ENCODE results near the gene SERPINB12. TPM values are rescaled to one million over a fixed set of nuclear protein-coding genes. Genes with fewer than 3 reads are reported as not detected.

The SERPINB12 gene
- total RNA-seq, 1 donor from 2014 or later: not detected

- TF ChIP-seq, protein P1, sequence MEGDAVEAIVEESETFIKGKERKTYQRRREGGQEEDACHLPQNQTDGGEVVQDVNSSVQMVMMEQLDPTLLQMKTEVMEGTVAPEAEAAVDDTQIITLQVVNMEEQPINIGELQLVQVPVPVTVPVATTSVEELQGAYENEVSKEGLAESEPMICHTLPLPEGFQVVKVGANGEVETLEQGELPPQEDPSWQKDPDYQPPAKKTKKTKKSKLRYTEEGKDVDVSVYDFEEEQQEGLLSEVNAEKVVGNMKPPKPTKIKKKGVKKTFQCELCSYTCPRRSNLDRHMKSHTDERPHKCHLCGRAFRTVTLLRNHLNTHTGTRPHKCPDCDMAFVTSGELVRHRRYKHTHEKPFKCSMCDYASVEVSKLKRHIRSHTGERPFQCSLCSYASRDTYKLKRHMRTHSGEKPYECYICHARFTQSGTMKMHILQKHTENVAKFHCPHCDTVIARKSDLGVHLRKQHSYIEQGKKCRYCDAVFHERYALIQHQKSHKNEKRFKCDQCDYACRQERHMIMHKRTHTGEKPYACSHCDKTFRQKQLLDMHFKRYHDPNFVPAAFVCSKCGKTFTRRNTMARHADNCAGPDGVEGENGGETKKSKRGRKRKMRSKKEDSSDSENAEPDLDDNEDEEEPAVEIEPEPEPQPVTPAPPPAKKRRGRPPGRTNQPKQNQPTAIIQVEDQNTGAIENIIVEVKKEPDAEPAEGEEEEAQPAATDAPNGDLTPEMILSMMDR (IDR thresholded peaks at IDR 0.05; ENCODE audit: unreplicated experiment): no peak
- no peak for DNase-seq (ENCODE audit: low spot score, unreplicated experiment)
- H3K4me3 Mint-ChIP-seq (ENCODE audit: low read depth): no peak overlapping the region
- H3K27me3 Mint-ChIP-seq: no peaks in the 10 kb centered on the region
- H3K36me3 Mint-ChIP-seq (ENCODE audit: insufficient read depth): no peaks in the 10 kb centered on the region
- H3K9me3 Mint-ChIP-seq (ENCODE audit: low read depth): no peaks in the 10 kb centered on the region
- no peaks in the 10 kb centered on the region for H3K4me1 Mint-ChIP-seq (ENCODE audit: low read depth)
- H3K27ac Mint-ChIP-seq: no peak overlapping the region
Measured at GRCh38 chr18:63550068-63550467, 7.9 kb downstream of the SERPINB12 start.

GRCh38 chr18:63551769-63552168 is 9.6 kb downstream of the SERPINB12 start:
- Mint-ChIP-seq H3K4me1 (ENCODE audit: low read depth) (no peaks in the 10 kb centered on the region), H3K27ac (no peak overlapping the region), H3K9me3 (ENCODE audit: low read depth) (no peaks in the 10 kb centered on the region), H3K27me3 (no peaks in the 10 kb centered on the region), H3K4me3 (ENCODE audit: low read depth) (no peak overlapping the region), H3K36me3 (ENCODE audit: insufficient read depth) (no peaks in the 10 kb centered on the region)
- TF ChIP-seq, protein P1 (IDR thresholded peaks at IDR 0.05; ENCODE audit: unreplicated experiment): no peak
- no peak for DNase-seq (ENCODE audit: low spot score, unreplicated experiment)

- H3K27me3 Mint-ChIP-seq: no peaks in the 10 kb centered on the region
- DNase-seq (ENCODE audit: low spot score, unreplicated experiment): no peak
- H3K36me3 Mint-ChIP-seq (ENCODE audit: insufficient read depth): no peaks in the 10 kb centered on the region
- H3K9me3 Mint-ChIP-seq (ENCODE audit: low read depth): no peaks in the 10 kb centered on the region
- H3K4me3 Mint-ChIP-seq (ENCODE audit: low read depth): no peak overlapping the region
- no peaks in the 10 kb centered on the region for H3K4me1 Mint-ChIP-seq (ENCODE audit: low read depth)
- TF ChIP-seq, protein P1 (IDR thresholded peaks at IDR 0.05; ENCODE audit: unreplicated experiment): no peak
- H3K27ac Mint-ChIP-seq: no peak overlapping the region
Measured at GRCh38 chr18:63552581-63552980, 10.4 kb downstream of the SERPINB12 start.

GRCh38 chr18:63553081-63553480 is 10.9 kb downstream of the SERPINB12 start:
- no peak overlapping the region for H3K4me3 Mint-ChIP-seq (ENCODE audit: low read depth)
- DNase-seq (ENCODE audit: low spot score, unreplicated experiment): no peak
- TF ChIP-seq, protein P1 (IDR thresholded peaks at IDR 0.05; ENCODE audit: unreplicated experiment): no peak
- no peaks in the 10 kb centered on the region for H3K36me3 Mint-ChIP-seq (ENCODE audit: insufficient read depth)
- H3K9me3 Mint-ChIP-seq (ENCODE audit: low read depth): no peaks in the 10 kb centered on the region
- H3K27ac Mint-ChIP-seq: no peak overlapping the region
- H3K27me3 Mint-ChIP-seq: no peaks in the 10 kb centered on the region
- no peaks in the 10 kb centered on the region for H3K4me1 Mint-ChIP-seq (ENCODE audit: low read depth)

DNA sequence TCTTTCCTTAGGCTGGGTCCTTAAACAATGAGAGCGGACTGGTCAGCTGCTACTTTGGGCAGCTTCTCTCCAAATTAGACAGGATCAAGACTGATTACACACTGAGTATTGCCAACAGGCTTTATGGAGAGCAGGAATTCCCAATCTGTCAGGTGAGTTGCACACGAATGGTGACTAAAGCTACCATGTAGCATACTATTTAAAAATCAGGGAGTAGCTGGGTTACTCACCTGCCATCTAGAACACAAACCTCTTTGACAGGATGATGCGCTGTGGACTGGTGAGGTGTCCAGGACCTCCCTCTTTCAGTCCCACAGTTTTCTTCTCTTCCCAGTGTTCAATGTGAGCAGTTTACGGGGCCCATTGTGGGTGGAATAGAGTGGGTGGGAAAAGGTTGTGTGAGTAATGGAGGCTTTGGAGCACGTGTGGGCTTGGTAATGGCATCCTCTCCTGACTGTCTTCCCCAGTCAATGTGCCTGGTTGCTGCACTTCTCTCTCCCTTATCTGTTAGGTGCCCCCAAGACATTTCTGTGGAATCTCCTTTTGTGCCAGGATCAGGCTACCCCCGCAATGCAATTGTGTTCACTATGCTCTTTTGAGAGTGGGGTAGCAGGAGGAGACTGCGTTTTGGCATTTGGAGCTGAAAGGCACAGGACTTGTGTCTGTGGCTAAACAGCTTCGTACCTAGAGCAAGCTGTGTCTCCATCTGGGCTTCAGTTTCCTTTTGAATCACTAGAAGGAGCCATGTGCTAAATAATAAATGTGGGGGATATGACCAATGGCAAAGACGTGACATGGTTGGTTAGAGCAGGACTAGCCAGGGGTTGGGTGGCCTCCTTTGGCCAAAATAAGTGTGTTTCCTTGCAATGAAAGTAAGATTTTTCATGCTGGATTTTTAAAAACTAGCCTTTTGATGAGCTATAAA is 17.7 kb downstream of the SERPINB12 start:
- Mint-ChIP-seq H3K9me3 (ENCODE audit: low read depth) (no peaks in the 10 kb centered on the region), H3K27ac (no peak overlapping the region), H3K4me3 (ENCODE audit: low read depth) (no peak overlapping the region), H3K27me3 (no peaks in the 10 kb centered on the region), H3K36me3 (ENCODE audit: insufficient read depth) (no peaks in the 10 kb centered on the region), H3K4me1 (ENCODE audit: low read depth) (no peaks in the 10 kb centered on the region)
- no peak for DNase-seq (ENCODE audit: low spot score, unreplicated experiment)
- TF ChIP-seq, protein P1 (IDR thresholded peaks at IDR 0.05; ENCODE audit: unreplicated experiment): no peak

Data from progenitor cell of endocrine pancreas (in vitro differentiated cells).